Calu3 (cell line): ENCODE data around the gene MROH9. TPM values are rescaled to one million over a fixed set of nuclear protein-coding genes. Genes with fewer than 3 reads are reported as not detected.

Experiments
- BruUV-seq: library from RNA; stranded (reverse); fragments of 400-500 nt; replicated peaks from 2 replicates; lab custom pipeline; 2021; lab: Mats Ljungman, UMichigan
- CTCF ChIA-PET: fragments of 300-600 bp; sonication (Branson Sonifier 250); formaldehyde crosslinking; loops from one replicate; lab custom pipeline; 2022; ENCODE audit warnings: antibody characterized with exemption; lab: Charles Lee
- DNase-seq: peaks from one replicate; pipeline ENCODE4 v3.0.0; 2022
- H3K27ac Mint-ChIP-seq: one replicate; pipeline ENCODE4 v1.8.0; 2022; ENCODE audit warnings: mixed read lengths; ENCODE audit not compliant: unreplicated experiment
- H3K27me3 Mint-ChIP-seq: one replicate; pipeline ENCODE4 v1.8.0; 2022; ENCODE audit warnings: mixed read lengths; ENCODE audit not compliant: unreplicated experiment
- H3K36me3 Mint-ChIP-seq: one replicate; pipeline ENCODE4 v1.8.0; 2022; ENCODE audit warnings: mild to moderate bottlenecking, moderate library complexity, mixed read lengths; ENCODE audit not compliant: insufficient read depth, unreplicated experiment
- H3K4me1 Mint-ChIP-seq: one replicate; pipeline ENCODE4 v1.8.0; 2022; ENCODE audit warnings: mild to moderate bottlenecking, low read depth, mixed read lengths; ENCODE audit not compliant: unreplicated experiment
- H3K4me3 Mint-ChIP-seq: one replicate; pipeline ENCODE4 v1.8.0; 2022; ENCODE audit warnings: mild to moderate bottlenecking, low read depth, moderate library complexity, mixed read lengths; ENCODE audit not compliant: unreplicated experiment
- H3K9me3 Mint-ChIP-seq: one replicate; pipeline ENCODE4 v1.8.0; 2022; ENCODE audit warnings: low read depth, mixed read lengths; ENCODE audit not compliant: unreplicated experiment
- intact Hi-C: fragments of 100-400 bp; cut with micrococcal nuclease; formaldehyde crosslinking; loops from one replicate; pipeline ENCODE4 v1.10.0; 2022; ENCODE audit not compliant: unreplicated experiment
- total RNA-seq: library from RNA; stranded (reverse); gene quantifications from 2 replicates; pipeline ENCODE4 v1.2.3, GENCODE V29; 2022
- TF ChIP-seq, protein P1 (sequence below): fragments of 200-600 bp; IDR thresholded peaks from one replicate; pipeline ENCODE4 v1.8.0; 2022; ENCODE audit warnings: antibody characterized with exemption; ENCODE audit not compliant: unreplicated experiment

The MROH9 gene
- total RNA-seq, 1 experiment from 2014 or later = not detected

DNA sequence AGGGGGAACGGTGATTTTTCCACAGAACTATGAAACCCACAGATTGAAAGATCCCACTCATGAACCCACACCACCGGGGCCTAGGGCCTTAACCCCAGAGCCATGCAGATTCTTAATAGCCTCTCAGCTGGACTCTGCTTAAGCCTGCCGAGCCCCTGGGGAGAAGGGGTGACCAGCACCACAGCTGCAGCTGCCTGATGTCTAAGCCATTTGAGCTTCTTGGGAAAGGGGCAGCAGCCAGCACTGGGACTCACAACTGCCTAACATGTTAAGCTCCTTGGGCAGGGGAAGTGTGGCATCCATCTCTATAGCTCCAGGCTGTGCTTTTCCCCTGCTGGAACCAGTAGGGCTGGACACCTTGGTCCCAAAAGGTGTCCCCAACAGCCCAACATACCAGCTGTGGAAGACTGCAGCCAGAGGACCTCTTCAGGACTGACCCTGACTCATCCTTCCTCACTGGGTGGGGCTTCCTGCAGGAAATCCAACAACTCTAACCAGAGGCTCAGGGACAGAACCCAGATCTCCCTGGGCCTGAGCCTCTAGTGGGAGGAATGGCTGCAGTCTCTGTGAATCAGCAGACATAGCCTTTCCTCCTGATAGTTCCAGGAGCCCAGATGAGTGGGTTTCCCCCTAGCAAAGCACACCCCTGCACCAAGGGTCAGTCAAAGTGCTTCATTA lies 120.8 kb downstream of the MROH9 start:
- no peak for DNase-seq
- Mint-ChIP-seq H3K27ac (no peak overlapping the region), H3K4me3 (no peak overlapping the region), H3K36me3 (no peaks in the 10 kb centered on the region), H3K27me3 (no peaks in the 10 kb centered on the region), H3K9me3 (peaks cover 2% of the 10 kb centered on the region), H3K4me1 (no peaks in the 10 kb centered on the region)
- CTCF ChIA-PET = no interaction called here
- BruUV-seq = no TSS peak
- intact Hi-C loops = no loop called here
- TF ChIP-seq, protein P1, sequence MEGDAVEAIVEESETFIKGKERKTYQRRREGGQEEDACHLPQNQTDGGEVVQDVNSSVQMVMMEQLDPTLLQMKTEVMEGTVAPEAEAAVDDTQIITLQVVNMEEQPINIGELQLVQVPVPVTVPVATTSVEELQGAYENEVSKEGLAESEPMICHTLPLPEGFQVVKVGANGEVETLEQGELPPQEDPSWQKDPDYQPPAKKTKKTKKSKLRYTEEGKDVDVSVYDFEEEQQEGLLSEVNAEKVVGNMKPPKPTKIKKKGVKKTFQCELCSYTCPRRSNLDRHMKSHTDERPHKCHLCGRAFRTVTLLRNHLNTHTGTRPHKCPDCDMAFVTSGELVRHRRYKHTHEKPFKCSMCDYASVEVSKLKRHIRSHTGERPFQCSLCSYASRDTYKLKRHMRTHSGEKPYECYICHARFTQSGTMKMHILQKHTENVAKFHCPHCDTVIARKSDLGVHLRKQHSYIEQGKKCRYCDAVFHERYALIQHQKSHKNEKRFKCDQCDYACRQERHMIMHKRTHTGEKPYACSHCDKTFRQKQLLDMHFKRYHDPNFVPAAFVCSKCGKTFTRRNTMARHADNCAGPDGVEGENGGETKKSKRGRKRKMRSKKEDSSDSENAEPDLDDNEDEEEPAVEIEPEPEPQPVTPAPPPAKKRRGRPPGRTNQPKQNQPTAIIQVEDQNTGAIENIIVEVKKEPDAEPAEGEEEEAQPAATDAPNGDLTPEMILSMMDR = no peak

DNA sequence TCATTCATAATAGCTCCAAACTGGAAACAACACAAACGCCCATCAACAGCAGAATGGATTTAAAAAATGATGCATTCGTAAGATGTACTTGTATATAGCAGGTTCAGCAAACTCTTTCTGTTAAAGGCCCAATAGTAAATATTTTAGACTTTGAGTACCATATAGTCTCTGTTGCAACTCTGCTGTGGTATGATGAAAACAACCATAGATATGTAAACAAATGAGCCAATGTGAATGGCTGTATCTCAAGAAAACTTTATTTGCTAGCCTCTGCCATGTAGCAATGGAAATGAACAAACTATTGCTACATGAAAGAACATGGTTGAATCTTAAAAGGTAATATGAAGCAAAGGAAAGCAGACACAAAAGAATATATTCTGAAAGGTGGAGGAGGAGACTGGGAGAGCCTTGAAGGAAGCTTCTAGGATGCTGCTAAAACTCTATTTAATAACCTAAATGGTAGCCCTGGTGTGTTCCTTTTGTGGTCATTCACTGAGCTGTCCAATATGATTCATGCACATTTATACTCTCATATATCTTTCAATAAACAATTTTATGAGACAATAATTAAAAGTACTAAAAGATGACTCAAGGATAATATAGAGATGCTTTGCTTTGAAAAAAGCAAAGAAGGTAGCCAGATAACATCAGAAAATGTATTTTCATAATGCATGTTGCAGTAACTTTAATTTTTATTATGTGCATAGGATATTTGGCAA lies 126.2 kb downstream of the MROH9 start:
- Mint-ChIP-seq H3K4me3 (no peak overlapping the region), H3K27me3 (peaks cover 20% of the 10 kb centered on the region), H3K9me3 (no peaks in the 10 kb centered on the region), H3K4me1 (no peaks in the 10 kb centered on the region), H3K36me3 (no peaks in the 10 kb centered on the region), H3K27ac (no peak overlapping the region)
- intact Hi-C loops = no loop called here
- CTCF ChIA-PET = no interaction called here
- TF ChIP-seq, protein P1 = no peak
- no TSS peak for BruUV-seq
- no peak for DNase-seq

DNA sequence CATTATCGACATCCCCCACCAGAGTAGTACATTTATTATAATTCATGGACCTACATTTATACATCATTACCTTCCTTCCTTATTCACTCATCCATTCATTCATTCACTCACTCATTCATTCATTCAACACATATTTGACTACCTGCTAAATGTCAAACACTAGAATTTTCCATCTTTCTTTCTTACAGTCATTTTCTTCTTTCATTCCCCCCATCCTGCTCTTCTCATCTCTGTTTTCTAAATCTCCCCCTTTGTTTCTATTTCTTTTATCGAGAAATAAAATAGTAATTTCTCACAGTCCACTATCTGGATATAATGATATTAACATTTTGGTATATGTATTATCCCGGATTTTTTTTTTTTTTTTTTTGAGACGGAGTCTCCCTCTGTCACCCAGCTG lies 127.6 kb downstream of the MROH9 start:
- no peak for DNase-seq

DNA sequence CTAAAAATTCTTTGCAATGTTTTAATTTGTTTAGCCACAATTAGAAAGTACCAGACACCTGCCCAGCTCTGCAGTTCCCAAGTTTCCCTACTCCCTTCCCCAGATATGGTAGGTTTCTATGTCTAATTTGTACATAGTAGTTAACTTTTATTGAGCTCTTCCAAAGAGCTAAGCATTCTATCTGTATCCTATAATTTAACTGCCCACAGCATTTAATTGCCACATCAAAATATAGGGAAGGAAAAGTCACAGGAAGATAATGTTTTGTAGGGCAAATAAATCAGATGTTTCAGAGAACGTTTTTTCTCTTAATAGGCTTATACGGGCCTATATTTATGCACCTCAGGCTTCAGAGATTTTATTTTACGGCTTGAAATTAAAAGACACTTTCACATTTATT lies 139.7 kb downstream of the MROH9 start:
- Mint-ChIP-seq H3K36me3 (no peaks in the 10 kb centered on the region), H3K27ac (no peak overlapping the region), H3K9me3 (no peaks in the 10 kb centered on the region), H3K27me3 (no peaks in the 10 kb centered on the region), H3K4me3 (no peak overlapping the region), H3K4me1 (no peaks in the 10 kb centered on the region)
- CTCF ChIA-PET = interaction anchor here (0.6 to 1.1 kb wide), 3 partner anchors 108 to 328 kb away, joined by 3 read pairs; no protein-coding TSS in a partner anchor
- intact Hi-C loops = no loop called here
- no TSS peak for BruUV-seq
- TF ChIP-seq, protein P1 = no peak
- DNase-seq = no peak

More for the DNA sequence above, 127.6 kb downstream of the MROH9 start:
- no TSS peak for BruUV-seq
- Mint-ChIP-seq H3K27ac (no peak overlapping the region), H3K4me1 (no peaks in the 10 kb centered on the region), H3K9me3 (no peaks in the 10 kb centered on the region), H3K36me3 (no peaks in the 10 kb centered on the region), H3K27me3 (peaks cover 31% of the 10 kb centered on the region), H3K4me3 (no peak overlapping the region)
- intact Hi-C loops = no loop called here
- CTCF ChIA-PET = no interaction called here
- TF ChIP-seq, protein P1 = no peak
